ENCODE results near the gene POLE.

Gene POLE

GRCh38 chr12:132724506-132725241 lies 37.5 kb upstream of the POLE start:
- no peak for TF ChIP-seq RAD21 (IDR thresholded peaks at IDR 0.05; ENCODE audit: low read depth)
- TF ChIP-seq, protein P1, sequence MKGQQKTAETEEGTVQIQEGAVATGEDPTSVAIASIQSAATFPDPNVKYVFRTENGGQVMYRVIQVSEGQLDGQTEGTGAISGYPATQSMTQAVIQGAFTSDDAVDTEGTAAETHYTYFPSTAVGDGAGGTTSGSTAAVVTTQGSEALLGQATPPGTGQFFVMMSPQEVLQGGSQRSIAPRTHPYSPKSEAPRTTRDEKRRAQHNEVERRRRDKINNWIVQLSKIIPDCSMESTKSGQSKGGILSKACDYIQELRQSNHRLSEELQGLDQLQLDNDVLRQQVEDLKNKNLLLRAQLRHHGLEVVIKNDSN (IDR thresholded peaks at IDR 0.05): no peak
- TF ChIP-seq NFIC (IDR thresholded peaks at IDR 0.05): no peak
- no peak for TF ChIP-seq ZBTB7A (IDR thresholded peaks at IDR 0.05; ENCODE audit: low read depth)
- TF ChIP-seq EGR1 (IDR thresholded peaks at IDR 0.05): no peak
- no peak for TF ChIP-seq TCF12 (IDR thresholded peaks at IDR 0.05; ENCODE audit: low read depth)
- TF ChIP-seq TEAD4 (IDR thresholded peaks at IDR 0.05): no peak
- no peak for TF ChIP-seq TAF1 (IDR thresholded peaks at IDR 0.05; ENCODE audit: low read depth)
- TF ChIP-seq, protein P2, sequence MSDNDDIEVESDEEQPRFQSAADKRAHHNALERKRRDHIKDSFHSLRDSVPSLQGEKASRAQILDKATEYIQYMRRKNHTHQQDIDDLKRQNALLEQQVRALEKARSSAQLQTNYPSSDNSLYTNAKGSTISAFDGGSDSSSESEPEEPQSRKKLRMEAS (IDR thresholded peaks at IDR 0.05): no peak
- TF ChIP-seq YY1 (IDR thresholded peaks at IDR 0.05; ENCODE audit: low read depth): no peak
- no peak for TF ChIP-seq FOXM1 (IDR thresholded peaks at IDR 0.05; ENCODE audit: borderline replicate concordance, low read depth)
- no peak for TF ChIP-seq EP300 (IDR thresholded peaks at IDR 0.05; ENCODE audit: borderline replicate concordance)
- no peak for TF ChIP-seq CREB1 (IDR thresholded peaks at IDR 0.05; ENCODE audit: low read depth)

DNA sequence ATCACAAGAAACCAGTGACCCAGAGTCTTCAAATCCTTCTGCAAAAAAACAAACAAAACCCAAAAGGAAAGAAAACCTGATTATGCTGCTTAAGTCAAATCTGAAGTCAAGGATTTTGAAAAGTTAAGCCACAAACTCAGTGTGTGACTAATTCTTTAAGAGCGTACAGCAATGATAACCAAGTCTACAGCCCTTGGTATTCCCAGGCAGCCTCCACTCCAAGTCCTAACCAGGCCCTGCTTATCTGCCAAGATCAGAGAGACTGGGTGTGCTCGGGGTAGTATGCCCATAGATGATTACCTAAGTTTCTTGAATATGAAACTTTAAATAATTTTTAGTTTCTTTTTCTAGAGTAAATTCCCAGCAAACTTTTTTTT lies 36.6 kb upstream of the POLE start:
- TF ChIP-seq CREB1 (IDR thresholded peaks at IDR 0.05; ENCODE audit: low read depth): no peak
- TF ChIP-seq TCF12 (IDR thresholded peaks at IDR 0.05; ENCODE audit: low read depth): no peak
- TF ChIP-seq YY1 (IDR thresholded peaks at IDR 0.05; ENCODE audit: low read depth): no peak
- no peak for TF ChIP-seq ZBTB7A (IDR thresholded peaks at IDR 0.05; ENCODE audit: low read depth)
- no peak for TF ChIP-seq REST (IDR thresholded peaks at IDR 0.05; ENCODE audit: low read depth)
- no peak for TF ChIP-seq EGR1 (IDR thresholded peaks at IDR 0.05)
- TF ChIP-seq EP300 (IDR thresholded peaks at IDR 0.05; ENCODE audit: borderline replicate concordance): no peak
- TF ChIP-seq RAD21 (IDR thresholded peaks at IDR 0.05; ENCODE audit: low read depth): no peak
- TF ChIP-seq TAF1 (IDR thresholded peaks at IDR 0.05; ENCODE audit: low read depth): no peak
- TF ChIP-seq, protein P2 (IDR thresholded peaks at IDR 0.05): no peak
- TF ChIP-seq FOXM1 (IDR thresholded peaks at IDR 0.05; ENCODE audit: borderline replicate concordance, low read depth): no peak
- no peak for TF ChIP-seq NFIC (IDR thresholded peaks at IDR 0.05)
- TF ChIP-seq TEAD4 (IDR thresholded peaks at IDR 0.05): no peak
- TF ChIP-seq CEBPB (IDR thresholded peaks at IDR 0.05): no peak
- TF ChIP-seq, protein P1 (IDR thresholded peaks at IDR 0.05): no peak

GRCh38 chr12:132723015-132723763 lies 36.0 kb upstream of the POLE start:
- TF ChIP-seq YY1 (IDR thresholded peaks at IDR 0.05; ENCODE audit: low read depth): no peak

DNA sequence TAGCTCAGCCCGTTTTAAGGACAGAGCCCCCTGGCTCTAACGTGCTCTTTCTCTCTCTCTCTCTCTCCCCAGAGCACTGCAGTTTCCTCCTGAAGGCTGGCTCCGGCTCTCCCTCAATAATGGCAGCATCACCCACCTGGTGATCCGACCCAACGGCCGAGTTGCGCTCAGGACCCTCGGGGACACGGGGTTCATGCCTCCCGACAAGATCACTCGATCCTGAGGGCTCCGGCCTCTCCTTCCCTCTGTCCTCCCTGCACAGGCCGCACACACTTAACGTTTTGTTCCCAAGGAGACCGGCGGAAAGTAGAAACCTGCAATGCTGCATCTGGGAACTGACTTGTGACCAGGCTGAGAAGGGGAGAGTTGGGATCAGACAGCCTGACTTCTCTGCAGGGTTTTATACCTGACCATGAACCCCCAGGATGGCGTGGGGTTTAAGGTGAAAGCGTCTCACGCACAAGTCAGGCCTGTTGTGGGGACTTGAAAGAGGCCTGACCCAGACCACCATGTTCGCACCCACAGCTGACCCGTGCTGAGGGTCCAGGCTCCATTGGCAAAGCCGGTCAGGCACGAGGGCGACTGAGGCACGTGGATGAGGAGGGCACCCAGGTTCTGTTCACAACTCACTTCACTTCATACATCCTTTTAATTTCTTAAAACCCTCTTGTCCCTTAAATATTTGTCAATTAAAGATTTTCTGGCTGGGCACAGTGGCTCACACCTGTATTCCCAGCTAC lies 33.6 kb upstream of the POLE start:
- TF ChIP-seq FOXM1 (IDR thresholded peaks at IDR 0.05; ENCODE audit: borderline replicate concordance, low read depth): no peak
- TF ChIP-seq REST (IDR thresholded peaks at IDR 0.05; ENCODE audit: low read depth): no peak
- no peak for TF ChIP-seq NFIC (IDR thresholded peaks at IDR 0.05)
- no peak for TF ChIP-seq TCF12 (IDR thresholded peaks at IDR 0.05; ENCODE audit: low read depth)
- no peak for TF ChIP-seq CEBPB (IDR thresholded peaks at IDR 0.05)
- no peak for TF ChIP-seq YY1 (IDR thresholded peaks at IDR 0.05; ENCODE audit: low read depth)
- no peak for TF ChIP-seq TAF1 (IDR thresholded peaks at IDR 0.05; ENCODE audit: low read depth)
- no peak for TF ChIP-seq TEAD4 (IDR thresholded peaks at IDR 0.05)
- TF ChIP-seq ZBTB7A (IDR thresholded peaks at IDR 0.05; ENCODE audit: low read depth): no peak
- TF ChIP-seq RAD21 (IDR thresholded peaks at IDR 0.05; ENCODE audit: low read depth): no peak
- no peak for TF ChIP-seq CREB1 (IDR thresholded peaks at IDR 0.05; ENCODE audit: low read depth)
- TF ChIP-seq, protein P2 (IDR thresholded peaks at IDR 0.05): no peak
- no peak for TF ChIP-seq EGR1 (IDR thresholded peaks at IDR 0.05)
- no peak for TF ChIP-seq EP300 (IDR thresholded peaks at IDR 0.05; ENCODE audit: borderline replicate concordance)

Data from Ishikawa (cell line).